ENCODE results near the gene SPINDOC. TPM values are rescaled to one million over a fixed set of nuclear protein-coding genes. Genes with fewer than 3 reads are reported as not detected.

The SPINDOC gene
- total RNA-seq, 4 donors from 2014 or later, result 1.5 to 9.8 (median 5.2) TPM

- no peak for DNase-seq
- TF ChIP-seq EP300 (IDR thresholded peaks at IDR 0.05; ENCODE audit: low read depth) (no peak), POLR2A (IDR thresholded peaks at IDR 0.05) (no peak), POLR2AphosphoS5 (IDR thresholded peaks at IDR 0.05) (no peak), CTCF (IDR thresholded peaks at IDR 0.05) (no peak)
- H3K4me3 ChIP-seq, result no peak overlapping the region
- intact Hi-C loops (cut with DNase I; ENCODE audit: low total_unique reads), result no loop called here
- no peaks in the 10 kb centered on the region for H3K27me3 ChIP-seq
- peaks cover 53 to 89% (median 81%) of the 10 kb centered on the region in 4 donors for H3K4me1 ChIP-seq
- H3K9me3 ChIP-seq, result no peaks in the 10 kb centered on the region
- H3K36me3 ChIP-seq, result no peaks in the 10 kb centered on the region
- H3K27ac ChIP-seq, result peak overlapping the region; percentile 74 to 85 (median 79)
- WGBS, 2 donors (ENCODE audit: low coverage in 1 of 2), result 44 to 60% methylated on average over 1 to 9 of the region's 9 CpGs
- in situ Hi-C loops (cut with MboI; ENCODE audit: low pct_ligation_motif_present in 1 of 4, low pct_unique_long_range_greater_than_20kb in 1 of 4, low sequenced_read_pairs in 3 of 4), result no loop called here
Observed at GRCh38 chr11:63868399-63869064, 55.3 kb downstream of the SPINDOC start.

GRCh38 chr11:63869171-63869591 is 55.9 kb downstream of the SPINDOC start:
- peak overlapping the region; percentile 74 to 85 (median 79) for H3K27ac ChIP-seq
- intact Hi-C loops (cut with DNase I; ENCODE audit: low total_unique reads) (no loop called here), in situ Hi-C loops (cut with MboI; ENCODE audit: low pct_ligation_motif_present in 1 of 4, low pct_unique_long_range_greater_than_20kb in 1 of 4, low sequenced_read_pairs in 3 of 4) (no loop called here)
- peaks cover 59 to 94% (median 83%) of the 10 kb centered on the region in 4 donors for H3K4me1 ChIP-seq
- H3K36me3 ChIP-seq, result no peaks in the 10 kb centered on the region
- no peak overlapping the region for H3K4me3 ChIP-seq
- peak; percentile 76 for DNase-seq
- no peak for TF ChIP-seq CTCF (IDR thresholded peaks at IDR 0.05)
- peak in 1 of 3 donors; percentile 17 for TF ChIP-seq POLR2AphosphoS5 (IDR thresholded peaks at IDR 0.05)
- H3K9me3 ChIP-seq, result no peaks in the 10 kb centered on the region
- H3K27me3 ChIP-seq, result no peaks in the 10 kb centered on the region
- 45% methylated on average over 5 of the region's 7 CpGs; no CpG with 5 or more reads in 1 of the 2 donors for WGBS, 2 donors (ENCODE audit: low coverage in 1 of 2)

- peak overlapping the region; percentile 74 to 85 (median 79) for H3K27ac ChIP-seq
- peak; percentile 61 for DNase-seq
- H3K4me3 ChIP-seq, result no peak overlapping the region
- no peaks in the 10 kb centered on the region for H3K36me3 ChIP-seq
- 60% methylated on average over 8 of the region's 8 CpGs; no CpG with 5 or more reads in 1 of the 2 donors for WGBS, 2 donors (ENCODE audit: low coverage in 1 of 2)
- H3K27me3 ChIP-seq, result no peaks in the 10 kb centered on the region
- in situ Hi-C loops (cut with MboI; ENCODE audit: low pct_ligation_motif_present in 1 of 4, low pct_unique_long_range_greater_than_20kb in 1 of 4, low sequenced_read_pairs in 3 of 4), result no loop called here
- intact Hi-C loops (cut with DNase I; ENCODE audit: low total_unique reads), result no loop called here
- H3K9me3 ChIP-seq, result no peaks in the 10 kb centered on the region
- TF ChIP-seq CTCF (IDR thresholded peaks at IDR 0.05) (no peak), POLR2AphosphoS5 (IDR thresholded peaks at IDR 0.05) (no peak), EP300 (IDR thresholded peaks at IDR 0.05; ENCODE audit: low read depth) (no peak), POLR2A (IDR thresholded peaks at IDR 0.05) (no peak)
- peaks cover 60 to 96% (median 85%) of the 10 kb centered on the region in 4 donors for H3K4me1 ChIP-seq
Observed at GRCh38 chr11:63869683-63870082, 56.4 kb downstream of the SPINDOC start.

- Histone ChIP-seq H3K9me3 (no peaks in the 10 kb centered on the region), H3K36me3 (no peaks in the 10 kb centered on the region), H3K27me3 (no peaks in the 10 kb centered on the region), H3K4me3 (no peak overlapping the region), H3K27ac (peak overlapping the region; percentile 74 to 85 (median 79)), H3K4me1 (peaks cover 56 to 90% (median 80%) of the 10 kb centered on the region in 4 donors)
- in situ Hi-C loops (cut with MboI; ENCODE audit: low pct_ligation_motif_present in 1 of 4, low pct_unique_long_range_greater_than_20kb in 1 of 4, low sequenced_read_pairs in 3 of 4) (no loop called here), intact Hi-C loops (cut with DNase I; ENCODE audit: low total_unique reads) (no loop called here)
- no peak for TF ChIP-seq EP300 (IDR thresholded peaks at IDR 0.05; ENCODE audit: low read depth)
- no peak for TF ChIP-seq POLR2A (IDR thresholded peaks at IDR 0.05)
- TF ChIP-seq CTCF (IDR thresholded peaks at IDR 0.05), result no peak
- no peak for TF ChIP-seq POLR2AphosphoS5 (IDR thresholded peaks at IDR 0.05)
- 48% methylated on average over 14 of the region's 14 CpGs; no CpG with 5 or more reads in 1 of the 2 donors for WGBS, 2 donors (ENCODE audit: low coverage in 1 of 2)
- no peak for DNase-seq
Observed at GRCh38 chr11:63870351-63871140, 57.3 kb downstream of the SPINDOC start.
